Ishikawa (cell line): ENCODE measurements around the gene MFSD2A.

Experiments used
- CEBPB ChIP-seq: IDR thresholded peaks from 2 replicates; pipeline ENCODE4 v1.6.1; 2012
- CREB1 ChIP-seq: IDR thresholded peaks from 2 replicates; pipeline ENCODE4 v1.6.1; 2012; ENCODE audit warnings: low read depth
- EGR1 ChIP-seq: IDR thresholded peaks from 2 replicates; pipeline ENCODE4 v1.6.1; 2012
- EP300 ChIP-seq: IDR thresholded peaks from 2 replicates; pipeline ENCODE4 v1.6.1; 2012; ENCODE audit warnings: borderline replicate concordance
- FOXM1 ChIP-seq: IDR thresholded peaks from 2 replicates; pipeline ENCODE4 v1.6.1; 2012; ENCODE audit warnings: low read depth, borderline replicate concordance
- NFIC ChIP-seq: IDR thresholded peaks from 2 replicates; pipeline ENCODE4 v1.6.1; 2012
- RAD21 ChIP-seq: IDR thresholded peaks from 2 replicates; pipeline ENCODE4 v1.6.1; 2012; ENCODE audit warnings: low read depth
- TAF1 ChIP-seq: IDR thresholded peaks from 2 replicates; pipeline ENCODE4 v1.6.1; 2012; ENCODE audit warnings: low read depth, mild to moderate bottlenecking
- TCF12 ChIP-seq: IDR thresholded peaks from 2 replicates; pipeline ENCODE4 v1.6.1; 2012; ENCODE audit warnings: low read depth
- YY1 ChIP-seq: IDR thresholded peaks from 2 replicates; pipeline ENCODE4 v1.6.1; 2012; ENCODE audit warnings: low read depth
- ZBTB7A ChIP-seq: IDR thresholded peaks from 2 replicates; pipeline ENCODE4 v1.6.1; 2012; ENCODE audit warnings: low read depth
- TF ChIP-seq, protein P1 (sequence below): IDR thresholded peaks from 2 replicates; pipeline ENCODE4 v1.6.1; 2012
- TF ChIP-seq, protein P2 (sequence below): IDR thresholded peaks from 2 replicates; pipeline ENCODE4 v1.6.1; 2012
- TF ChIP-seq, protein P3 (sequence below): IDR thresholded peaks from 2 replicates; pipeline ENCODE4 v1.6.1; 2012; ENCODE audit warnings: low read depth, mild to moderate bottlenecking

DNA sequence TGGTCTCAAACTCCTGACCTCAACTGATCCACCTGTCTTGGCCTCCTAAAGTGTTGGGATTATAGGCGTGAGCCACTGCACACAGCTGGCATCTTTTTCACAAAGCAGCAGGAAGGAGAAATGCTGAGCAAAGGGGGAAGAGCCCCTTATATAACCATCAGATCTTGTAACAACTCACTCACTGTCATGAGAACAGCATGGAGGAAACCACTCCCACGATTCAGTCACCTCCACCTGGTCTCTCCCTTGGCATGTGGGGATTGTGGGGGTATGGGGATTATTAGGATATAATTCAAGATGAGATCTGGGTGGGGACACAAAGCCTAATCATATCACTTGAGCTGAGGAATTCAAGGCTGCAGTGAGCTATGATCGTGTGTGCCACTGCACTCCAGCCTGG, 3.0 kb upstream of the MFSD2A start:
- TF ChIP-seq, protein P1, sequence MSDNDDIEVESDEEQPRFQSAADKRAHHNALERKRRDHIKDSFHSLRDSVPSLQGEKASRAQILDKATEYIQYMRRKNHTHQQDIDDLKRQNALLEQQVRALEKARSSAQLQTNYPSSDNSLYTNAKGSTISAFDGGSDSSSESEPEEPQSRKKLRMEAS = no peak
- TF ChIP-seq NFIC (no peak), TAF1 (no peak), EP300 (no peak), FOXM1 (no peak), CEBPB (no peak), YY1 (no peak), RAD21 (no peak), TCF12 (no peak), EGR1 (no peak), ZBTB7A (no peak), CREB1 (no peak)
- TF ChIP-seq, protein P2, sequence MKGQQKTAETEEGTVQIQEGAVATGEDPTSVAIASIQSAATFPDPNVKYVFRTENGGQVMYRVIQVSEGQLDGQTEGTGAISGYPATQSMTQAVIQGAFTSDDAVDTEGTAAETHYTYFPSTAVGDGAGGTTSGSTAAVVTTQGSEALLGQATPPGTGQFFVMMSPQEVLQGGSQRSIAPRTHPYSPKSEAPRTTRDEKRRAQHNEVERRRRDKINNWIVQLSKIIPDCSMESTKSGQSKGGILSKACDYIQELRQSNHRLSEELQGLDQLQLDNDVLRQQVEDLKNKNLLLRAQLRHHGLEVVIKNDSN = no peak
- TF ChIP-seq, protein P3, sequence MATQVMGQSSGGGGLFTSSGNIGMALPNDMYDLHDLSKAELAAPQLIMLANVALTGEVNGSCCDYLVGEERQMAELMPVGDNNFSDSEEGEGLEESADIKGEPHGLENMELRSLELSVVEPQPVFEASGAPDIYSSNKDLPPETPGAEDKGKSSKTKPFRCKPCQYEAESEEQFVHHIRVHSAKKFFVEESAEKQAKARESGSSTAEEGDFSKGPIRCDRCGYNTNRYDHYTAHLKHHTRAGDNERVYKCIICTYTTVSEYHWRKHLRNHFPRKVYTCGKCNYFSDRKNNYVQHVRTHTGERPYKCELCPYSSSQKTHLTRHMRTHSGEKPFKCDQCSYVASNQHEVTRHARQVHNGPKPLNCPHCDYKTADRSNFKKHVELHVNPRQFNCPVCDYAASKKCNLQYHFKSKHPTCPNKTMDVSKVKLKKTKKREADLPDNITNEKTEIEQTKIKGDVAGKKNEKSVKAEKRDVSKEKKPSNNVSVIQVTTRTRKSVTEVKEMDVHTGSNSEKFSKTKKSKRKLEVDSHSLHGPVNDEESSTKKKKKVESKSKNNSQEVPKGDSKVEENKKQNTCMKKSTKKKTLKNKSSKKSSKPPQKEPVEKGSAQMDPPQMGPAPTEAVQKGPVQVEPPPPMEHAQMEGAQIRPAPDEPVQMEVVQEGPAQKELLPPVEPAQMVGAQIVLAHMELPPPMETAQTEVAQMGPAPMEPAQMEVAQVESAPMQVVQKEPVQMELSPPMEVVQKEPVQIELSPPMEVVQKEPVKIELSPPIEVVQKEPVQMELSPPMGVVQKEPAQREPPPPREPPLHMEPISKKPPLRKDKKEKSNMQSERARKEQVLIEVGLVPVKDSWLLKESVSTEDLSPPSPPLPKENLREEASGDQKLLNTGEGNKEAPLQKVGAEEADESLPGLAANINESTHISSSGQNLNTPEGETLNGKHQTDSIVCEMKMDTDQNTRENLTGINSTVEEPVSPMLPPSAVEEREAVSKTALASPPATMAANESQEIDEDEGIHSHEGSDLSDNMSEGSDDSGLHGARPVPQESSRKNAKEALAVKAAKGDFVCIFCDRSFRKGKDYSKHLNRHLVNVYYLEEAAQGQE = no peak
